IPS-20b (cell line): ENCODE measurements around the gene GABPB1.

ENCODE experiments used
- H3K27ac ChIP-seq: one replicate; pipeline ENCODE4 v1.5.1; 2013; ENCODE audit warnings: low read length
- H3K27me3 ChIP-seq: 2 replicates; pipeline ENCODE4 v1.6.1; 2013; ENCODE audit warnings: mild to moderate bottlenecking, low read length, inconsistent platforms; ENCODE audit not compliant: insufficient read depth
- H3K36me3 ChIP-seq: 2 replicates; pipeline ENCODE4 v1.6.1; 2013; ENCODE audit warnings: low read depth, mild to moderate bottlenecking, inconsistent platforms, low read length, moderate library complexity; ENCODE audit not compliant: insufficient read depth
- H3K4me1 ChIP-seq: 2 replicates; pipeline ENCODE4 v1.6.1; 2013; ENCODE audit warnings: mild to moderate bottlenecking, control low read depth, inconsistent platforms, low read length, moderate library complexity; ENCODE audit not compliant: insufficient read depth
- H3K4me3 ChIP-seq: 2 replicates; pipeline ENCODE4 v1.5.1; 2013; ENCODE audit warnings: mild to moderate bottlenecking, low read length, inconsistent platforms
- H3K9ac ChIP-seq: 2 replicates; pipeline ENCODE4 v1.6.1; 2013; ENCODE audit warnings: low read depth, mild to moderate bottlenecking, inconsistent platforms, low read length, moderate library complexity
- H3K9me3 ChIP-seq: 2 replicates; pipeline ENCODE4 v1.6.1; 2013; ENCODE audit warnings: mild to moderate bottlenecking, low read depth, low read length, inconsistent platforms; ENCODE audit not compliant: insufficient read depth

GABPB1 gene

DNA sequence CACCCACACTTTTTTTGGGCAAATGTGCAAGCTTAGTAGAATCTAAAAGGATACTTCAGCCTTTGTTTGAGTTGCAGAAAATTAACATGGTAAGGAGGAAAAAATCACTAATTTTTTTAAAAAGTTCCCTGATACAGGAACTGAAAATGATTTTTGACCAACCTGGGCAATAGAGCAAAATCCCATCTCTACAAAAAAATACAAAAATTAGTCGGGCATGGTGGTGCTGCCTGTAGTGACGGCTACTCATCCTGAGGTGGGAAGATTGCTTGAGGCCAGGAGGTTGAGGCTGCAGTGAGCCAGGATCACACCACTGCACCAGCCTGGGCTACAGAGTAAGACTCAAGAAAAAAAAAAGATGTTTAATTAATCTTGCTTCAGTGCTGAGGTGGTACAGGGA lies 10.6 kb upstream of the GABPB1 start:
- Histone ChIP-seq H3K27me3 (no peaks in the 10 kb centered on the region), H3K36me3 (peaks cover 30% of the 10 kb centered on the region; the same call in 1 of the 2 replicates), H3K27ac (no peak overlapping the region), H3K9me3 (no peaks in the 10 kb centered on the region), H3K9ac (no peak overlapping the region), H3K4me3 (no peak overlapping the region), H3K4me1 (no peaks in the 10 kb centered on the region)

- H3K9me3 ChIP-seq: no peaks in the 10 kb centered on the region; the same call in 1 of the 2 replicates
These were observed 8.6 kb upstream of the GABPB1 start for GRCh38 chr15:50363612-50364011.

DNA sequence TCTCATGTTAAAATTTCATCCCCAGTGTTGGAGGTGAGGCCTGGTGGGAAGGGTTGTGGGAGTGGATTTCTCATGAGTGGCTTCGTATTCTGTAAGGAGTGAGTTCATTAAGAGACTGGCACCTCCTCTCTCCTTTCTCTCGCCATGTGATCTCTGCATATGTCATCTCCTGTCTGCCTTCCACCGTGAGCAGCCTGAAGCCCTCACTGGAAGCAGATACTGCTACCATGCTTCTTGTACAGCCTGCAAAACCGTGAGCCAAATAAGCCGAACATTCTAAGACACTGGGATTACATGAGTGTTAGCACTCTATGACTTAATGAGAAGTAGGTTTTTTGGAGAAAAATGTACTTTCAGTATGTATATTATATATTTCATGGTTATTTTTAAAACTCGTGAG lies 6.8 kb upstream of the GABPB1 start:
- peaks cover 47% of the 10 kb centered on the region for H3K36me3 ChIP-seq

More at GRCh38 chr15:50363612-50364011, 8.6 kb upstream of the GABPB1 start:
- no peak overlapping the region for H3K9ac ChIP-seq
- no peaks in the 10 kb centered on the region for H3K4me1 ChIP-seq
- no peak overlapping the region for H3K4me3 ChIP-seq
- no peaks in the 10 kb centered on the region for H3K27me3 ChIP-seq
- no peak overlapping the region for H3K27ac ChIP-seq
- H3K36me3 ChIP-seq: peaks cover 37% of the 10 kb centered on the region; the same call in 1 of the 2 replicates

GRCh38 chr15:50358845-50359244 lies 3.8 kb upstream of the GABPB1 start:
- no peak overlapping the region for H3K27ac ChIP-seq
- H3K36me3 ChIP-seq: peaks cover 48% of the 10 kb centered on the region
- no peaks in the 10 kb centered on the region for H3K27me3 ChIP-seq
- no peak overlapping the region for H3K9ac ChIP-seq
- no peaks in the 10 kb centered on the region; the same call in 1 of the 2 replicates for H3K9me3 ChIP-seq
- H3K4me3 ChIP-seq: no peak overlapping the region
- no peaks in the 10 kb centered on the region for H3K4me1 ChIP-seq

More for the DNA sequence above, 6.8 kb upstream of the GABPB1 start:
- H3K27ac ChIP-seq: no peak overlapping the region
- H3K27me3 ChIP-seq: no peaks in the 10 kb centered on the region
- no peaks in the 10 kb centered on the region for H3K4me1 ChIP-seq
- no peak overlapping the region for H3K4me3 ChIP-seq
- no peaks in the 10 kb centered on the region; the same call in 1 of the 2 replicates for H3K9me3 ChIP-seq
- no peak overlapping the region for H3K9ac ChIP-seq

DNA sequence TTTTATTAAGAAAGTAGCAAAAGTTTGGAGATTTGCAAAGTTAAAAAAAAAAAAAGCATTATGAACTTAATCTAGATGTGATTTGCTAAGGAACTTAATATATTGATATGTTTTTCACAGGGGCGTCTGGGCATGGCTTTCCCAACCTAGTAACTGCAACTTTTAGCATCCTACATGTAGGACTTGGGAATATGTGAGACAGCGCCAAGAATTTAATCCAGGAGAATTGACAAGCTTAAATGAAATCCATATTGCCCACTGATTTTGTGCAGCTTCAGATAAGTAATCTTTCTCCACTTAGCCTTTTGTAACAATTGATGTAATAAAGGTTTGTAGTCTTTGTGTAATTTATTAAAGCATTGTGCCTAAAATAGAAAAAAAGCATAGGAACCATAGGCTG lies 982 bp upstream of the GABPB1 start:
- 0 out of 2 replicates have a peak, but pooled peaks cover 5% of the 10 kb centered on the region for H3K4me1 ChIP-seq
- peak overlapping the region; percentile 100 for H3K9ac ChIP-seq
- H3K27me3 ChIP-seq: no peaks in the 10 kb centered on the region
- peaks cover 27% of the 10 kb centered on the region for H3K36me3 ChIP-seq
- H3K4me3 ChIP-seq: peak overlapping the region; percentile 94
- no peaks in the 10 kb centered on the region; the same call in 1 of the 2 replicates for H3K9me3 ChIP-seq
- H3K27ac ChIP-seq: peak overlapping the region; percentile 70

DNA sequence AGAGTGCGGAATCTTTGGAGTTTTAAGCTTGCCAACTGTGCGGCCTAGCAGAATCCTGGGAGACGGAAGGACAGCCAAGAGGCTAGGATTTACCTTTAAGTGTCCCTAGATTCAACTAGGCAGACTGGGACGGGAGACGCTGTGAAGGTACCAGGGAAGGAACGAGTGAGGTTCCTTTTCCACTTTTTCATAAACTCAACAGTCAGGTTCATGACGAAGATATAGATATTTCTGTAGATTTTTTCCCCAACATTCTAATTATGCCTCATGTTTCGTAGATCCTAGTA lies 564 bp upstream of the GABPB1 start:
- peak overlapping the region; percentile 70 for H3K27ac ChIP-seq
- no peaks in the 10 kb centered on the region; the same call in 1 of the 2 replicates for H3K9me3 ChIP-seq
- peak overlapping the region; percentile 100 for H3K9ac ChIP-seq
- H3K4me3 ChIP-seq: peak overlapping the region; percentile 94
- no peaks in the 10 kb centered on the region for H3K27me3 ChIP-seq
- 0 out of 2 replicates have a peak, but pooled peaks cover 5% of the 10 kb centered on the region for H3K4me1 ChIP-seq
- peaks cover 25% of the 10 kb centered on the region for H3K36me3 ChIP-seq

GRCh38 chr15:50353975-50354837 lies 792 bp downstream of the GABPB1 start:
- Histone ChIP-seq H3K27me3 (no peaks in the 10 kb centered on the region), H3K4me3 (peak overlapping the region; percentile 94), H3K4me1 (0 out of 2 replicates have a peak, but pooled peaks cover 5% of the 10 kb centered on the region), H3K9me3 (no peaks in the 10 kb centered on the region), H3K36me3 (peaks cover 17% of the 10 kb centered on the region), H3K27ac (peak overlapping the region; percentile 70), H3K9ac (peak overlapping the region; percentile 100)

- no peaks in the 10 kb centered on the region for H3K9me3 ChIP-seq
- H3K9ac ChIP-seq: peak overlapping the region; percentile 100
- H3K4me3 ChIP-seq: peak overlapping the region; percentile 94
- H3K27me3 ChIP-seq: no peaks in the 10 kb centered on the region
- peaks cover 17% of the 10 kb centered on the region for H3K36me3 ChIP-seq
- H3K27ac ChIP-seq: peak overlapping the region; percentile 70
- 0 out of 2 replicates have a peak, but pooled peaks cover 5% of the 10 kb centered on the region for H3K4me1 ChIP-seq
These were observed 1.6 kb downstream of the GABPB1 start for GRCh38 chr15:50353251-50353974.

GRCh38 chr15:50350621-50351020 lies 4.4 kb downstream of the GABPB1 start:
- H3K4me3 ChIP-seq: no peak overlapping the region
- peak overlapping the region; percentile 17; the same call in 1 of the 2 replicates for H3K9ac ChIP-seq
- no peak overlapping the region for H3K27ac ChIP-seq
- H3K4me1 ChIP-seq: 0 out of 2 replicates have a peak, but pooled peaks cover 5% of the 10 kb centered on the region
- no peaks in the 10 kb centered on the region for H3K27me3 ChIP-seq
- H3K9me3 ChIP-seq: no peaks in the 10 kb centered on the region
- H3K36me3 ChIP-seq: no peaks in the 10 kb centered on the region; the same call in 1 of the 2 replicates

- H3K27ac ChIP-seq: no peak overlapping the region
- H3K9ac ChIP-seq: no peak overlapping the region
These were observed 9.7 kb downstream of the GABPB1 start for GRCh38 chr15:50345298-50345697.

DNA sequence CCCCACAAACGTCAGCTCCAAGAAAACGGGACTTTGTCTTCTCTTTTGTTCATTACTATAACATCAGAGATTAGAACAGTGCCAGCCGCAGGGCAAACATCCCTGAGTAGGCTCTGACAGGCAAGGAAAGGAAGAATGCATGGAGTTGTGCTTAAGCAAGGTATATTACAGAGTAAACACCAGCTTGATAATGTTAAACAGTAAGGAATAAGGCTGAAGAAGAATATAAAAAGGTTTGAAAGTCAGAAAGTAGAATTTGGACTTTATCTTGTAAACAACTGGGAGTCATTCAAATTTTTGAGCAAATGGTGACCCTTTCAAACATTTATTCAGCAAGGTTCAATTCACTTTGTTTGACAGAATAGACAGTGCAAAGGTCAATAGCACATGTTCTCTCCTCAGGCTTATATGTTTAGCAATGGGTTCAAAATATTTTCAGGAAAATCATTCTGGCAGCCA lies 11.0 kb downstream of the GABPB1 start:
- Histone ChIP-seq H3K27me3 (no peaks in the 10 kb centered on the region), H3K4me1 (no peaks in the 10 kb centered on the region), H3K36me3 (0 out of 2 replicates have a peak, but pooled peaks cover 3% of the 10 kb centered on the region), H3K9me3 (no peaks in the 10 kb centered on the region), H3K4me3 (no peak overlapping the region), H3K27ac (no peak overlapping the region), H3K9ac (no peak overlapping the region)

More at GRCh38 chr15:50345298-50345697, 9.7 kb downstream of the GABPB1 start:
- Histone ChIP-seq H3K9me3 (no peaks in the 10 kb centered on the region), H3K4me3 (no peak overlapping the region), H3K4me1 (no peaks in the 10 kb centered on the region), H3K27me3 (no peaks in the 10 kb centered on the region), H3K36me3 (no peaks in the 10 kb centered on the region)
